ENCODE results near the gene MBP. TPM values are rescaled to one million over a fixed set of nuclear protein-coding genes. Genes with fewer than 3 reads are reported as not detected.
"Not testable (repeated sequence)": the region's sequence is repeated elsewhere in the genome, so short reads cannot be mapped to it uniquely, and the experiment has no call there.

The MBP gene
- total RNA-seq, 1 experiment from 2014 or later, result 88.8 TPM

DNA sequence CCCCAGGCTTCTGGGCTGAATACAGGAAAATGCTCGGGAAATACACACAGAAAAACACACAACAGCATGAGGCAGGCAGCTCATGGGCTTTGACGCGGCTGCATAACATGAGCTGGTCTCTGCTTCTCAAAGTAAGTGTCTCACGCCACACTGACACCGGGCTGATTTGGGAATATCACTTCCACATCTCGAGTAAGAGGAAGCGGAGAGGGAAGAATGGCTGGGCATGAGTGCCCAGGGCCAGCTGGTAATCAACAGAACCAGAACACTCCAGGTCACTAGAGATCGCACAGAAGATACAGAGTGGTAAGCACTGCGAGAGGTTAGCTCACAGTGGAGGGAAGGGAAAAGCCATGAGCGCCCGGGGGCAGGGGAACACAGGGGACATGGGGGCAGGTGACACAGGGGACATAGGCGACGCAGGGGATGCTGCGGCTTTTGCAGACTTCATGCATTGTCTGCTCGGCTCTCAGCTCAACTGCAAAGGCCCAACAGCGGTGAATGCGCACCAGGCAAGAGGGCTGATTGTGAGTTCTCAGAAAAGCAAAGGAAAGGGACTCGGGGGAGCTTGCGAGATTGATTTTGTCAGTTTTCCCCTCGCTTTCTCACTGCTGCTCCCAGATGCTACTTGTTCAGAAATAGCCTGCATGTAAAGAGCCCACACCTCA, 141.4 kb downstream of the MBP start:
- H3K4me3 ChIP-seq (ENCODE audit: low read depth in 2 of 2, low read length in 2 of 2), result no peak overlapping the region
- no peak overlapping the region for H3K27ac ChIP-seq (ENCODE audit: low read length)
- no peak for DNase-seq (ENCODE audit: low read depth, low spot score)
- no TSS peak for BruUV-seq (replicated peaks)
- H3K9me3 ChIP-seq (ENCODE audit: control insufficient read depth, insufficient read depth, low read depth, low read length), result no peaks in the 10 kb centered on the region
- H3K27me3 ChIP-seq (ENCODE audit: control insufficient read depth, insufficient read depth, low read length), result no peaks in the 10 kb centered on the region
- H3K36me3 ChIP-seq (ENCODE audit: control insufficient read depth, insufficient read depth, low read length), result no peaks in the 10 kb centered on the region
- TF ChIP-seq, protein P1, sequence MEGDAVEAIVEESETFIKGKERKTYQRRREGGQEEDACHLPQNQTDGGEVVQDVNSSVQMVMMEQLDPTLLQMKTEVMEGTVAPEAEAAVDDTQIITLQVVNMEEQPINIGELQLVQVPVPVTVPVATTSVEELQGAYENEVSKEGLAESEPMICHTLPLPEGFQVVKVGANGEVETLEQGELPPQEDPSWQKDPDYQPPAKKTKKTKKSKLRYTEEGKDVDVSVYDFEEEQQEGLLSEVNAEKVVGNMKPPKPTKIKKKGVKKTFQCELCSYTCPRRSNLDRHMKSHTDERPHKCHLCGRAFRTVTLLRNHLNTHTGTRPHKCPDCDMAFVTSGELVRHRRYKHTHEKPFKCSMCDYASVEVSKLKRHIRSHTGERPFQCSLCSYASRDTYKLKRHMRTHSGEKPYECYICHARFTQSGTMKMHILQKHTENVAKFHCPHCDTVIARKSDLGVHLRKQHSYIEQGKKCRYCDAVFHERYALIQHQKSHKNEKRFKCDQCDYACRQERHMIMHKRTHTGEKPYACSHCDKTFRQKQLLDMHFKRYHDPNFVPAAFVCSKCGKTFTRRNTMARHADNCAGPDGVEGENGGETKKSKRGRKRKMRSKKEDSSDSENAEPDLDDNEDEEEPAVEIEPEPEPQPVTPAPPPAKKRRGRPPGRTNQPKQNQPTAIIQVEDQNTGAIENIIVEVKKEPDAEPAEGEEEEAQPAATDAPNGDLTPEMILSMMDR (IDR thresholded peaks at IDR 0.05), result no peak
- TF ChIP-seq, protein P2, sequence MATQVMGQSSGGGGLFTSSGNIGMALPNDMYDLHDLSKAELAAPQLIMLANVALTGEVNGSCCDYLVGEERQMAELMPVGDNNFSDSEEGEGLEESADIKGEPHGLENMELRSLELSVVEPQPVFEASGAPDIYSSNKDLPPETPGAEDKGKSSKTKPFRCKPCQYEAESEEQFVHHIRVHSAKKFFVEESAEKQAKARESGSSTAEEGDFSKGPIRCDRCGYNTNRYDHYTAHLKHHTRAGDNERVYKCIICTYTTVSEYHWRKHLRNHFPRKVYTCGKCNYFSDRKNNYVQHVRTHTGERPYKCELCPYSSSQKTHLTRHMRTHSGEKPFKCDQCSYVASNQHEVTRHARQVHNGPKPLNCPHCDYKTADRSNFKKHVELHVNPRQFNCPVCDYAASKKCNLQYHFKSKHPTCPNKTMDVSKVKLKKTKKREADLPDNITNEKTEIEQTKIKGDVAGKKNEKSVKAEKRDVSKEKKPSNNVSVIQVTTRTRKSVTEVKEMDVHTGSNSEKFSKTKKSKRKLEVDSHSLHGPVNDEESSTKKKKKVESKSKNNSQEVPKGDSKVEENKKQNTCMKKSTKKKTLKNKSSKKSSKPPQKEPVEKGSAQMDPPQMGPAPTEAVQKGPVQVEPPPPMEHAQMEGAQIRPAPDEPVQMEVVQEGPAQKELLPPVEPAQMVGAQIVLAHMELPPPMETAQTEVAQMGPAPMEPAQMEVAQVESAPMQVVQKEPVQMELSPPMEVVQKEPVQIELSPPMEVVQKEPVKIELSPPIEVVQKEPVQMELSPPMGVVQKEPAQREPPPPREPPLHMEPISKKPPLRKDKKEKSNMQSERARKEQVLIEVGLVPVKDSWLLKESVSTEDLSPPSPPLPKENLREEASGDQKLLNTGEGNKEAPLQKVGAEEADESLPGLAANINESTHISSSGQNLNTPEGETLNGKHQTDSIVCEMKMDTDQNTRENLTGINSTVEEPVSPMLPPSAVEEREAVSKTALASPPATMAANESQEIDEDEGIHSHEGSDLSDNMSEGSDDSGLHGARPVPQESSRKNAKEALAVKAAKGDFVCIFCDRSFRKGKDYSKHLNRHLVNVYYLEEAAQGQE (IDR thresholded peaks at IDR 0.05; ENCODE audit: insufficient read depth in 1 of 2, low read depth in 2 of 2, low read length in 1 of 2), result no peak
- no peak for TF ChIP-seq SIN3A (IDR thresholded peaks at IDR 0.05; ENCODE audit: borderline replicate concordance, insufficient read depth, low read depth, low read length)
- no peak for TF ChIP-seq POLR2AphosphoS5 (IDR thresholded peaks at IDR 0.05; ENCODE audit: low read depth, low read length)
- TF ChIP-seq TCF7L2 (IDR thresholded peaks at IDR 0.05; ENCODE audit: low read depth, low read length), result no peak
- intact Hi-C loops (cut with micrococcal nuclease; ENCODE audit: unreplicated experiment), result no loop called here
- ChIA-PET POLR2A (no interaction called here), CTCF (interaction anchor here (0.6 to 1.2 kb wide), 2 partner anchors 9 to 157 kb away, joined by 4 read pairs; no protein-coding TSS in a partner anchor)
- in situ Hi-C loops (cut with HindIII; ENCODE audit: low pct_unique_long_range_greater_than_20kb, low sequenced_read_pairs), result no loop called here
- no peak for ATAC-seq
- no peaks in the 10 kb centered on the region; the same call in 1 of the 2 replicates for H3K4me1 ChIP-seq (ENCODE audit: control insufficient read depth, insufficient read depth, low read length)

DNA sequence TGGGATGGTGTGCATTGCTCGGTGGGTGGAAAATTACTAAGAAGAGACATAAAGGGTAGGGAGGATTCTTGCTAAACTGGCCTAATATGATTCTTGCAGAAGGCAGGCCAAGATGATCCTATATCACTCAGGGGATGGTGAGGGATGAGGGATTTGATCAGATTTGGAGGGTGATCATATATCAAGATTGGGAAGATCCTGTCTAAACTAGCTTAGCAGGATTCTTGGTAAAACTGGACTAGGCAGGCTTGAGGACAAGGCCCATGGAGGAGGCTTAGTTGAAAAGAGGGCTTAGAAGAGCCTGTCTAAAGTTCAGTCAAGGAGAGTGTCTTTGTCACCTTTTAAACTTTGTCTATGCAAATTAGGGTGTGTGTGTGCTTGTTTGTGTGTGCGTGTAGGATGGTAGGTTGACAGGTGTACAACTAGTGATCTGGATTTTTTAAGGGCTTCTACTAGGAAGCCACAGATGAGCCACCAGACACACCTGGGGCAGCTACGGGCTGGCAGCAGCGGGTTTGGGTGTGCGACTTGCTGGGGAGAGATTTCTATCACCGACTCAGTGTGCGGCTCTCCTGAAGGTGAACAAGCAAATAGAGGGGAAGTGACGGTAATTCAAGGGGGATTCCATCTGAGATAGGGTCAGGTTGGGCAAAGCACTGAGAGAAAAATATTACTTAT, 142.1 kb downstream of the MBP start:
- CTCF ChIA-PET, result interaction anchor here (0.6 kb wide), 1 partner anchor 156 kb away, joined by 4 read pairs; no protein-coding TSS in a partner anchor

More for the DNA sequence above, 142.1 kb downstream of the MBP start:
- intact Hi-C loops (cut with micrococcal nuclease; ENCODE audit: unreplicated experiment); BruUV-seq (replicated peaks); in situ Hi-C loops (cut with HindIII; ENCODE audit: low pct_unique_long_range_greater_than_20kb, low sequenced_read_pairs); H3K36me3 ChIP-seq (ENCODE audit: control insufficient read depth, insufficient read depth, low read length); H3K27me3 ChIP-seq (ENCODE audit: control insufficient read depth, insufficient read depth, low read length); ATAC-seq; H3K4me1 ChIP-seq (ENCODE audit: control insufficient read depth, insufficient read depth, low read length); DNase-seq (ENCODE audit: low read depth, low spot score); H3K27ac ChIP-seq (ENCODE audit: low read length); H3K9me3 ChIP-seq (ENCODE audit: control insufficient read depth, insufficient read depth, low read depth, low read length); H3K4me3 ChIP-seq (ENCODE audit: low read depth in 2 of 2, low read length in 2 of 2); POLR2A ChIA-PET: not testable (repeated sequence)
